Body of pancreas (tissue), 4 donors: ENCODE results near the gene TAC4. TPM values are rescaled to one million over a fixed set of nuclear protein-coding genes. Genes with fewer than 3 reads are reported as not detected.

Source experiments
- ATAC-seq: fragments of 150-250 bp; one replicate; pipeline ENCODE4 v1.9.1; 2016
- DNase-seq, 4 donors: peaks; one replicate each; pipeline ENCODE4 v3.0.0-alpha.2; 2019
- H3K27ac ChIP-seq, 4 donors: fragments of 200-600 bp; sonication (generic); 1 replicate in 3 of 4; 2 replicates in 1 of 4; pipeline versions ENCODE4 v1.5.1 to v1.6.1; 2016 to 2019; ENCODE audit warnings: mild to moderate bottlenecking in 1 of 4, mixed read lengths in 1 of 4, moderate library complexity in 1 of 4
- H3K27me3 ChIP-seq, 2 donors: fragments of 200-600 bp; sonication (generic); one replicate each; pipeline ENCODE4 v1.6.0; 2016; ENCODE audit warnings: mild to moderate bottlenecking in 1 of 2
- H3K36me3 ChIP-seq, 2 donors: fragments of 200-600 bp; sonication (generic); replicated peaks in 1 of 2; 2 replicates each; pipeline ENCODE4 v1.5.1; 2016; ENCODE audit warnings: low read depth in 2 of 2; ENCODE audit not compliant: insufficient read depth in 1 of 2
- H3K4me1 ChIP-seq: fragments of 200-600 bp; sonication (generic); one replicate; pipeline ENCODE4 v1.6.0; 2016
- H3K4me3 ChIP-seq, 2 donors: fragments of 200-600 bp; sonication (generic); 1 replicate in 1 of 2; 2 replicates in 1 of 2; pipeline ENCODE4 v1.5.1; 2016 to 2019
- H3K9me3 ChIP-seq, 3 donors: fragments of 200-600 bp; sonication (generic); 1 replicate in 2 of 3; 2 replicates in 1 of 3; pipeline ENCODE4 v1.5.1; 2016
- POLR2A ChIP-seq, 3 donors: fragments of 450-650 bp; IDR thresholded peaks; one replicate each; pipeline ENCODE4 v1.6.1; 2016; ENCODE audit warnings: antibody characterized with exemption in 3 of 3, mild to moderate bottlenecking in 2 of 3
- WGBS, 2 donors: methylation state at CpG; one replicate each; pipeline ENCODE4 v1.1.5; 2017; 5-methylcytosine and 5-hydroxymethylcytosine counted together
- intact Hi-C: fragments of 100-400 bp; cut with DNase I; formaldehyde crosslinking; loops from one replicate; pipeline ENCODE4 v1.15.1; 2023
- total RNA-seq, 2 donors: library from RNA; depleted of rRNA; stranded (reverse); fragments of >200 nt; gene quantifications; one replicate each; pipeline ENCODE4 v1.1.0, GENCODE V29; 2016
- TF ChIP-seq, protein P1 (sequence below), 7 experiments: fragments of 450-650 bp in 4 of 7; fragments of 200-600 bp in 3 of 7; sonication (generic) in 3 of 7; IDR thresholded peaks; one replicate each; pipeline ENCODE4 v1.5.1; 2016 to 2019; ENCODE audit warnings: antibody characterized with exemption in 7 of 7

Gene TAC4
- total RNA-seq, 2 donors from 2014 or later, result not detected

DNA sequence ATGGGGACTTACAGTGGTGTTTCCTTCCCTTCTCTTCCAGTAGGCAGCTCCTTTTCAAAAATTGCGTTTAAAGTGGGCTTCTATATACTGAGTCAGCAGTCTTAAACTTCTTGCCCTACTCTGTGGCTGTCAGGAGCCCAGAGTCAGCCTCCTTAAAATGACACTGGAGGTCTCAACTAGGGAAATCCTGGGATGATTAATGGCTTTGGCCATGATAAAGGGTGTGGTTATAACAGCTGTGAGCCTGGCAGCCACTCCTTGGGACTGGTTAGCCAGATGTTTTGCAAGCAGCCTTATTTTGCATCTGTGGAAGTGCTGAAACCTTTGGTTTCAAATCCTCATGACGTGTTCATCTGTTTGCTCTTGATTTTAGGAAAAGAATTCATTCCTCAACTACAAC, 25.0 kb downstream of the TAC4 start:
- no peak for TF ChIP-seq POLR2A (IDR thresholded peaks at IDR 0.05)
- TF ChIP-seq, protein P1, sequence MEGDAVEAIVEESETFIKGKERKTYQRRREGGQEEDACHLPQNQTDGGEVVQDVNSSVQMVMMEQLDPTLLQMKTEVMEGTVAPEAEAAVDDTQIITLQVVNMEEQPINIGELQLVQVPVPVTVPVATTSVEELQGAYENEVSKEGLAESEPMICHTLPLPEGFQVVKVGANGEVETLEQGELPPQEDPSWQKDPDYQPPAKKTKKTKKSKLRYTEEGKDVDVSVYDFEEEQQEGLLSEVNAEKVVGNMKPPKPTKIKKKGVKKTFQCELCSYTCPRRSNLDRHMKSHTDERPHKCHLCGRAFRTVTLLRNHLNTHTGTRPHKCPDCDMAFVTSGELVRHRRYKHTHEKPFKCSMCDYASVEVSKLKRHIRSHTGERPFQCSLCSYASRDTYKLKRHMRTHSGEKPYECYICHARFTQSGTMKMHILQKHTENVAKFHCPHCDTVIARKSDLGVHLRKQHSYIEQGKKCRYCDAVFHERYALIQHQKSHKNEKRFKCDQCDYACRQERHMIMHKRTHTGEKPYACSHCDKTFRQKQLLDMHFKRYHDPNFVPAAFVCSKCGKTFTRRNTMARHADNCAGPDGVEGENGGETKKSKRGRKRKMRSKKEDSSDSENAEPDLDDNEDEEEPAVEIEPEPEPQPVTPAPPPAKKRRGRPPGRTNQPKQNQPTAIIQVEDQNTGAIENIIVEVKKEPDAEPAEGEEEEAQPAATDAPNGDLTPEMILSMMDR (IDR thresholded peaks at IDR 0.05), result no peak
- Histone ChIP-seq H3K27me3 (no peaks in the 10 kb centered on the region), H3K4me3 (no peak overlapping the region), H3K9me3 (no peaks in the 10 kb centered on the region), H3K36me3 (peaks cover 6 to 33% of the 10 kb centered on the region in 2 donors), H3K27ac (no peak overlapping the region), H3K4me1 (peaks cover 28% of the 10 kb centered on the region)
- ATAC-seq (no peak), DNase-seq (no peak)
- 67 to 80% methylated on average over 2 of the region's 2 CpGs for WGBS, 2 donors
- intact Hi-C loops, result no loop called here

GRCh38 chr17:49821916-49822315, 26.0 kb downstream of the TAC4 start:
- no peaks in the 10 kb centered on the region for H3K9me3 ChIP-seq
- H3K4me3 ChIP-seq, result no peak overlapping the region
- H3K36me3 ChIP-seq, result peaks cover 6 to 28% of the 10 kb centered on the region in 2 donors
- 5 to 29% methylated on average over 1 of the region's 1 CpG for WGBS, 2 donors
- DNase-seq (peak in 3 of 4 donors; percentile 51 to 67 (median 55)), ATAC-seq (peak; percentile 40)
- H3K27me3 ChIP-seq, result no peaks in the 10 kb centered on the region
- intact Hi-C loops, result no loop called here
- TF ChIP-seq, protein P1 (IDR thresholded peaks at IDR 0.05), result no peak
- TF ChIP-seq POLR2A (IDR thresholded peaks at IDR 0.05), result no peak
- peaks cover 28% of the 10 kb centered on the region for H3K4me1 ChIP-seq
- H3K27ac ChIP-seq, result peak overlapping the region in 2 of 4 donors; percentile 31 to 38

DNA sequence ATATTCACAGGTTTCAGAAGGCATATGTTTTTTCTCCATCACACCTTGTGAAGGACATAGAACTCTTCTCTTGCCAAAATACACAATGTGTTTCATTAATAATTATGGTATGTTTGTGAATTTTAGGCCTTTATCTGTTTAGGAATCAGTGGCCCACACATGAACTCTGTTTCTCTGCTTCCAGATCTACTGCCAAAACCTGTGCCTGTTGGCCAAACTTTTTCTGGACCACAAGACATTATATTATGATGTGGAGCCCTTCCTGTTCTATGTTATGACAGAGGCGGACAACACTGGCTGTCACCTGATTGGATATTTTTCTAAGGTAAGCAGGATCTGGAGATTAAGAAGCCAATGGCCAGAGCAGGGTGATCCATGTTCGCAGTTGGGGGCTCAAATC, 26.4 kb downstream of the TAC4 start:
- H3K4me1 ChIP-seq, result peaks cover 28% of the 10 kb centered on the region
- intact Hi-C loops, result no loop called here
- H3K9me3 ChIP-seq, result no peaks in the 10 kb centered on the region
- no peaks in the 10 kb centered on the region for H3K27me3 ChIP-seq
- TF ChIP-seq POLR2A (IDR thresholded peaks at IDR 0.05), result no peak
- TF ChIP-seq, protein P1 (IDR thresholded peaks at IDR 0.05), result no peak
- peak; percentile 4 for ATAC-seq
- whole genome bisulfite sequencing, 2 donors, result 64 to 91% methylated on average over 2 of the region's 2 CpGs
- DNase-seq, result no peak
- H3K36me3 ChIP-seq, result peaks cover 6 to 24% of the 10 kb centered on the region in 2 donors
- peak overlapping the region in 2 of 4 donors; percentile 14 to 38 for H3K27ac ChIP-seq
- no peak overlapping the region for H3K4me3 ChIP-seq

DNA sequence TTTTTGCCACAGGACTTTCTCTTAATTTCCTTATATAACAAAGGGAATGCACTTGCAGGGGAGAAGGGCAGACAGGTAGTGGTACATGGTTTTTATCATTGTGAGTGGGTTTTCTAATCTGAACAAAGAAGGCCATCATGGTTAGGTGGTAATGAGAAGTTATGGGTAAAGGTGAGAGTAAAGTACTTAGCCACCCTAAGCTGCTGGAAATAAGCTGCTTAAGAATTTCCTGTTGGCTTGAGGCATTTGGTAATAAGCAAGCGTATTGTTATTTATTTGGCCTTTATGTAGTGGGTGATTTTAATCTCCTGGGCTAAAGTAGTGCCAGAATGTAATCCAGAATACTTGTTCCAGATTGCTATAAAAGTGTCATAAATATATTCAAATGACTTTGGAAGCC, 27.1 kb downstream of the TAC4 start:
- peaks cover 34% of the 10 kb centered on the region for H3K4me1 ChIP-seq
- H3K27ac ChIP-seq, result peak overlapping the region in 1 of 4 donors; percentile 14
- no peaks in the 10 kb centered on the region for H3K27me3 ChIP-seq
- no peak for ATAC-seq
- TF ChIP-seq POLR2A (IDR thresholded peaks at IDR 0.05), result no peak
- TF ChIP-seq, protein P1 (IDR thresholded peaks at IDR 0.05), result no peak
- no peak for DNase-seq
- H3K9me3 ChIP-seq, result no peaks in the 10 kb centered on the region
- intact Hi-C loops, result no loop called here
- H3K4me3 ChIP-seq, result no peak overlapping the region
- H3K36me3 ChIP-seq, result peaks cover 6 to 17% of the 10 kb centered on the region in 2 donors
- WGBS, 2 donors, result 52 to 54% methylated on average over 1 of the region's 1 CpG

- ATAC-seq (no peak), DNase-seq (no peak)
- no peaks in the 10 kb centered on the region for H3K27me3 ChIP-seq
- H3K27ac ChIP-seq, result no peak overlapping the region
- H3K36me3 ChIP-seq, result peaks cover 6 to 9% of the 10 kb centered on the region in 2 donors
- TF ChIP-seq, protein P1 (IDR thresholded peaks at IDR 0.05), result no peak
- no peak for TF ChIP-seq POLR2A (IDR thresholded peaks at IDR 0.05)
- intact Hi-C loops, result no loop called here
- peaks cover 39% of the 10 kb centered on the region for H3K4me1 ChIP-seq
- H3K4me3 ChIP-seq, result no peak overlapping the region
- H3K9me3 ChIP-seq, result no peaks in the 10 kb centered on the region
- WGBS, 2 donors, result 65 to 67% methylated on average over 2 of the region's 2 CpGs
Measured at GRCh38 chr17:49819651-49820050, 28.2 kb downstream of the TAC4 start.
